Adipose tissue (tissue), 3 donors: ENCODE data around the gene RCAN1. TPM values are rescaled to one million over a fixed set of nuclear protein-coding genes. Genes with fewer than 3 reads are reported as not detected.

Experiments
- H3K27ac ChIP-seq: one replicate; pipeline ENCODE4 v1.5.1; 2013; ENCODE audit warnings: low read depth, low read length
- WGBS, 3 donors: extraction: QIAGEN DNeasy Blood & Tissue Kit; methylation state at CpG; one replicate each; pipeline ENCODE4 v1.1.7; 2013; 5-methylcytosine and 5-hydroxymethylcytosine counted together
- polyA plus RNA-seq, 3 donors: library from polyadenylated mRNA; stranded (reverse); fragments of 200-250 nt; gene quantifications; one replicate each; pipeline ENCODE4 v1.2.3, GENCODE V29; 2013
- donor health status: healthy with polysubstance abuse.
- donor health status: Bipolar disorder and iron deficiency.
- donor health status: healthy.

The RCAN1 gene
- polyA plus RNA-seq, 3 donors, result 10.3 to 71.5 (median 59.2) TPM

DNA sequence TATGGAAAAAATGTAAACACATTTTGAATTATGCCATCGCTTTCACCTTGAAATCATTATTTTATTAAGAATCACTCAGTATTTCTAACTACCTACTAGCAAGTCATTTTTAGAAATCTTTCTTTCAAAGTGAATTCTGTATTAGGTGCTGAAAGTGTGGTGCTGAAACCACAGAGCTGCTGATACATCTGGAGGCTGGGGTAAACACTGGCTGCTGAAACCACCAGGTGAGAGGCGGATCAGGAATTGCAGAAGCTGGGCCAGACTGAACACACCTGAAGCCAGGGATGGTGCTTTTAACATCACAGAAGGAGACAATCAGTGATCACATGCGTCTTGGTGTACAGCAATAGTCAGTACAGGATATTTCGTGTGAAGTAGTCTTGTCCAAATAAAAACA, 60.7 kb downstream of the RCAN1 start:
- H3K27ac ChIP-seq, result no peak overlapping the region
- WGBS, 3 donors, result 94 to 98% (median 96%) methylated on average over 4 of the region's 4 CpGs

- no peak overlapping the region for H3K27ac ChIP-seq
- 69 to 75% (median 74%) methylated on average over 9 of the region's 9 CpGs for WGBS, 3 donors
Observed at GRCh38 chr21:34553151-34553952, 61.6 kb downstream of the RCAN1 start.

DNA sequence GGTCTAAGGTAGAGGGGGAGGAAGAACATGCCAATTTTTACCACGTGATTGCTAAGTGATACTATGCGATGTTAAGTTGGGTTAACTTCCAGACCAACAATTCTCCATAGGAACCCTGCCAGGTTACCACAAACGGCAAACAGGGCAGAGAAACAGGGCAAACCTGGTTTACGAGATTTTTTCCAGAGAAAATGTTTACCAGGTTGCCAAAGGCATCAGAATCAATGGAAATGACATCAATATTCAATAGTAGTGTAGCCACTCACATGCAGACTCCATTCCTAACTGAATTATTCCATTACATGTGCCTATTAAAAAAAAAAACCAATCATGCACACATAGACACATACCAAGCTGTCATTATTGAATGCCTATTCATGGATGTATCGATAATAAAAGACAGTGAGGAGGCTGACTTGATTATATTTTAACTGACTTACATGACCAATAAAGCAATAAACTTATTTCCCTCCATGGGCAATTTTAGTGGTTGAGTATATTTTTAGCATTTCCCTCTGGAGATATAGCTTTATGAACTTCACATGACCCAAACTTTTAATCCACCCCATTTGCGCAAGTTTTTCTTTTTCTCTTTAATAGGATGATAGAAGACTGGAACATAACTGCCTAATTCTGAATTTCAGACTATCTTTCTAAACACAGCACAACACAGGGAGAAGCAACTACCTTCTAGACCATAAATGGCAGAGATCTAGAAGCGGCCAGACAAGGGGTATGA, 62.4 kb downstream of the RCAN1 start:
- 62 to 88% (median 75%) methylated on average over 7 of the region's 7 CpGs for WGBS, 3 donors
- H3K27ac ChIP-seq, result no peak overlapping the region

GRCh38 chr21:34550182-34550799, 64.6 kb downstream of the RCAN1 start:
- H3K27ac ChIP-seq, result no peak overlapping the region
- WGBS, 3 donors, result 66 to 100% (median 96%) methylated on average over 2 of the region's 2 CpGs

GRCh38 chr21:34548781-34549376, 66.0 kb downstream of the RCAN1 start:
- WGBS, 3 donors, result 84 to 91% (median 87%) methylated on average over 11 of the region's 11 CpGs
- H3K27ac ChIP-seq, result no peak overlapping the region

DNA sequence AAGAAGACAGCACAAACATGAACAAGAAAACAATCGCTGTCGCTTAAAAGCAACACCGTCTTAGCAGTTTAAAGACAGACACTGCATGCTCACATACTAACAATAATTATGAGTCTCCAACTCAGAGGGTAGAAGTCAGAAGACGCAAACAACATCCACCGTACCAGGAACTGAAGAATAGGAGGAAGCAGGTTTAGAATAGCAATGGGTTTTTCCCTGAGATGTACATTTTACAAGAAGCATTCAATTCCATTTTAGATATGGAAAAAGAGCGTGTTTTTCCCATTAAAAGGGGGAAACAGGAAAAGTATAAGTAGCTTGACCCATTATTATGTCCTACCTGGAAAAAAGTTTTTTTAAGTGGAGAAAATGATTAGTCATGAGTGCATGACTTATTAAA, 68.4 kb downstream of the RCAN1 start:
- no peak overlapping the region for H3K27ac ChIP-seq
- WGBS, 3 donors, result 54 to 88% (median 70%) methylated on average over 6 of the region's 6 CpGs

DNA sequence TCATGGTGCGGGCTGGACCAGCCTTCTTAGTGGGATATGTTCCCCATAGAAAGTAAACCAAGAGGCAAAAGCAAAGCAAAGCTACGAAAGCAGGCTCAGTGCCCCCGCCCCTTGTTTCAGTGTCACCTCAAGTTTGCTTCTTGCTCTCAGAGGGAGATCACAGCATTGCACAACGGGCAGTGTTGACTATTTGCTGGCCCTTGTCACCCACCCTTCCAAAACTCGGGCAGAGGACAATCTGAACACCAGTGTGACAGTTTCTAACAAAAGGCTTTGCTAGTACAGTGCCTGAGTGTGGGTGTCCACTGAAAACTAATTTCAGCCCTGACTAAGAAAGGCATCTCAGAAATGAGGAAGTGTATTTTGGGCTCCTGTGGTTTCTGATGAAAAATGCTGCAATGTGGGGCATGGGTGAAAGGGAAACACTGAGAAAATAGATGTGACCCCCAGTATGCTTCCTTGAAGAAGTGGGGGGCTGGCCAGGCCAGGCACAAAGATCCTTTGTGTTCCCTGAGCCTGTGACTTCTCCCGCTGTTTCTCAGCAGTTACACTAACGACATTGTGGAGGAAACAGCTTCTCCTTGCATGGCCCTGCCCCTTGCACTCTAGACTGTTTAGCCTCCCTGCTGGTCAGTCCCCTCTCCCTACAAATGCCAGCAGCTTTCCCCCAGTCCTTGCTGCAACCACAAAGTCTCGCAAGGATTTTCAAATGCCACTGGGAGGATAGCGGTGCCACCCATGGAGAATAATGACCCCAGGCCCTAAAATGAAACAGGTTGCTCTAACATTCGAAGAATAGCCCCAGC, 69.6 kb downstream of the RCAN1 start:
- no peak overlapping the region for H3K27ac ChIP-seq
- 31 to 60% (median 40%) methylated on average over 10 of the region's 10 CpGs for WGBS, 3 donors

GRCh38 chr21:34544032-34544496, 70.8 kb downstream of the RCAN1 start:
- WGBS, 3 donors, result 68 to 91% (median 91%) methylated on average over 7 of the region's 7 CpGs
- no peak overlapping the region for H3K27ac ChIP-seq

DNA sequence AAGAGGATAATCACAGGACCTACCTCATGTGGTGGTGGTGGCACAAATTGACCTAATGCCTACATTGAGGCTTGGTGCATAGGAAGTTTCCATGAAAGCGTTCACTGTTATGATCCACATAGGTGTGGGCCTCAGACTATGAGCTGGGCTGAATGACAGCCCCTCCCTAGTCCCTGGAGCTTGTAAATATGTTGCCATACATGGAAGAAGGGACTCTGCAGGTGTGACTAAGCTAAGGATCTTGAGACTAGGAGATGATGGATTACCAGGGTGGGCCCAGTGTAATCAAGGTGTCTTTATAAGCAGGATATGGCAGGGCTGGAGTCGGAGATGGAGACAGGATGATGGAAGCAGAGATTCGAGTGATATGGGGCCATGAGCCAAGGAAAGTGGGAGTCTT, 71.9 kb downstream of the RCAN1 start:
- H3K27ac ChIP-seq, result no peak overlapping the region
- WGBS, 3 donors, result 83 to 91% (median 91%) methylated on average over 3 of the region's 3 CpGs

GRCh38 chr21:34540206-34540605, 74.7 kb downstream of the RCAN1 start:
- no peak overlapping the region for H3K27ac ChIP-seq
- 81 to 82% (median 82%) methylated on average over 5 of the region's 5 CpGs for WGBS, 3 donors

DNA sequence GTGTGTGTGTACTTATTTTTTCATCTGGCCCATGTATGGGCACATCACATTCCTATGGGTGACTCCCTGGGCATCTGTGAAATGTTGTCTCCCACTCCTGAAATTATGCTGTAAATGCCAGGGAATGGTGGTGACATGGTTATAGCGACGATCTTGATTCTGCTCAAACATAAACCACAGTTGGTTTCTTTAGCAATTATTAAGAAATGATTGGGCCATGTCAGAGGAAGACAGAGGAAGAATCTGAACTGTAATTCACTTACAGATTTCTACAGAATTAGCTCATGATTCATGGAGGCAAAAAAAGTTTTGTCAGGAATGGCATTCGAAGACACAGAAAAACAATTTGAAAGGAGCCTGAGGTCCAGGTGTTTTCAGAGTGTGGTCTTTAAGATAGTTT, 77.1 kb downstream of the RCAN1 start:
- H3K27ac ChIP-seq, result no peak overlapping the region
- 56 to 76% (median 63%) methylated on average over 3 of the region's 3 CpGs for WGBS, 3 donors

DNA sequence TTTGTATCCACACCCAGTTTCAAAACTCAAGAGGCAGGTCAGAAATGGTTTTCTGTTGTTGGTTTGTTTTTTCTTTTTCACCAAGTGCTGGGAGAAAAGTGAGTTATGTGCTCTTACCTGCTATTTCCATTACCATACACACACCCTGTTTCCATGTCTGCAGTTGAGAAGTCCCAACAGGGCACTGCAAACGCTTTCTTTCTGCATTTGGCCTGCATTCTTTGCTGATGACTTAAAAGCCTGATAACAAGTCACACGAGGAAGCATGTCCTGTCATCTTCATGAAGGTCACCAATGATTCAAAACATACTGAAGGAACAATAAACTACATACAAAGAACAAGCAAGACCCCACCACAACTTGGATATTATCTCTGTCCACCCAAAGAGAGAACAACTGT, 78.1 kb downstream of the RCAN1 start:
- no peak overlapping the region for H3K27ac ChIP-seq

DNA sequence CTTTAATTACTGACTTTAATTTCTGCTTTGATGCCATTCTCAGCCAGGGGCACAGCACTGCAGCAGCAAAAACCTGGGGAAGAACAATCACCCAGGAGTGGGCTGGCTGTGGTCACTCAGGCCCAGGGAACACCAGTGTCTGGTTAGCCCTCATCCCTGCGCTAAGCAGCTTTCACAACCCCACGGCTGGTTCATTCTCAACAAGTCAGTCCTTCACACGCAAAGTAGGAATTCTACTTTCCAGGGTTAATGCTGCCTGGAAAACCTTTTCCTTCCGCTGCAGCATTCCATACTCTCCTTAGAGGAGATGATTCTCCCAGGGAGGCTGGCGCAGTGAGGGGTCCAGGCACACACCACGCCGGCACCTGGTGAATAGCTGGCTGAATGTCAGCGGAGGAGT, 78.6 kb downstream of the RCAN1 start:
- 91 to 96% (median 94%) methylated on average over 8 of the region's 8 CpGs for WGBS, 3 donors
- no peak overlapping the region for H3K27ac ChIP-seq

More for the DNA sequence above, 78.1 kb downstream of the RCAN1 start:
- WGBS, 3 donors, result 31 to 58% (median 48%) methylated on average over 2 of the region's 2 CpGs

- WGBS, 3 donors, result 94 to 97% (median 96%) methylated on average over 3 of the region's 3 CpGs
- H3K27ac ChIP-seq, result no peak overlapping the region
Observed at GRCh38 chr21:34535886-34536285, 79.0 kb downstream of the RCAN1 start.

- H3K27ac ChIP-seq, result no peak overlapping the region
Observed at GRCh38 chr21:34534522-34534921, 80.4 kb downstream of the RCAN1 start.

DNA sequence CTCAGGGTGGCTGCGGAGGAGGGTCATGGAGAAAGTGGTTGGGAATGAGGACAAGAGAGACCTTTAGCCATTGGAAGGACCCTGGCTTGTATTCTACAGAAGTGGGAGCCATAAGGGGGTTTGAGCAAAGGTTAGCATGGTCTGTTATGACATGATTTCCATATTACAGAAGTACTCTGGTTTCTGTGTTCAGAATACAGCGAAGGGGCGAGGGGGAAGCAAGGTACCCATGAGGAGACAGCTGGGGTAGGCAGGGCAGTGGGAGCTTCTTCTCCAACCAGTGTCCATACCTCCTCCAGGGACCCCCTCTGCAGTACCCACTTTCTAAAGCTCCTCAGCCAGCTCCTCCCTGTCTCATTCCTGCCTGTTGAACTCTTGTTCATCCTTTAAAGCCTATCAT, 81.0 kb downstream of the RCAN1 start:
- no peak overlapping the region for H3K27ac ChIP-seq
- WGBS, 3 donors, result 78 to 95% (median 81%) methylated on average over 3 of the region's 3 CpGs

More at GRCh38 chr21:34534522-34534921, 80.4 kb downstream of the RCAN1 start:
- WGBS, 3 donors, result 62 to 79% (median 68%) methylated on average over 4 of the region's 4 CpGs

GRCh38 chr21:34531399-34531798, 83.5 kb downstream of the RCAN1 start:
- WGBS, 3 donors, result 69 to 96% (median 96%) methylated on average over 6 of the region's 6 CpGs
- H3K27ac ChIP-seq, result no peak overlapping the region

DNA sequence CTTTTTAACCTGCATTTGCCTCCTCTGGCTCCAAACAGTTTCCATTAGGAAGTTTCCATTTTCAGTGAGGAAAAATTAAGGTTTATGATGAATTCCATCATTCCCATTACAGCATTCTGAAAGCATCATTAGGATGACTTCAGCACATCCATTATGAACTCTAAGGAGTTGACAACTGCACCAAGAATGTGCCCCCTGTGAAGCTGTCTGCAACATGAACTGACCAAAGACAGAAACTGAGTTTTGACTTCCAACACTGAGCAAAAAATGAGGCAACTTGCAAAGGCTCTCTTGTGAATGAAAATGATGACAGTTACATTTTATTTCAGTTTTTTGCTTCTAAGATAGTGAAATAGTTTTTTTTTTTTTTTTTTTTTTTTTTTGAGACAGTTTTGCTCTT, 84.7 kb downstream of the RCAN1 start:
- no peak overlapping the region for H3K27ac ChIP-seq
